ENCODE results near the gene MAGEB10.
"Not testable (repeated sequence)": the region's sequence is repeated elsewhere in the genome, so short reads cannot be mapped to it uniquely, and the experiment has no call there.

Gene MAGEB10

GRCh38 chrX:27807690-27808089, at the start of gene MAGEB10:
Gene MAGEB10, plus strand, starts transcription at chrX:27807990. Its CDS starts 13,317 bp downstream, at chrX:27821307.
- DNase-seq (ENCODE audit: low read depth, low spot score): no peak

DNA sequence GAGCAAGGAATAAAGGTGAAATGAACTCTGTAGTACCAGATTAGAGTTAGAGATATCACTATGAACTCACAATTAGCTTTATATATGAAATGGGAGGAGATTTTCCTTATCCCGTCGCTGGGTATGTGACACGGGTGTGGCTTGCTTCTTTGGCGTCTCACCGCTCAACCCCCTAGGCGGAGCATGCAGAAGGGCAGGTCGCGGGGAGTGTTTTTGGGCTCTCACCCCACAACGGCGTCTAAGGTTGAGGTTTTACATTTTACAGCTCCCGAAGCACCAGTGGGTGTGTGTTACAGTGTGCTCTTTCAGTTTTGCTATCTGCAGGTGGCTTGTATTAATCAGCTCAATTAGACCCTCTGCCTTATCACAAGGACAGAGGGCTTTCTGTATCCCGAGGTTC, 42.1 kb upstream of the MAGEB10 start:
- DNase-seq (ENCODE audit: low read depth, low spot score): no peak

- no peak for DNase-seq (ENCODE audit: low read depth, low spot score)
Measured at GRCh38 chrX:27767387-27767786, 40.4 kb upstream of the MAGEB10 start.

- no peak for DNase-seq (ENCODE audit: low read depth, low spot score)
Measured at GRCh38 chrX:27775984-27776383, 31.8 kb upstream of the MAGEB10 start.

DNA sequence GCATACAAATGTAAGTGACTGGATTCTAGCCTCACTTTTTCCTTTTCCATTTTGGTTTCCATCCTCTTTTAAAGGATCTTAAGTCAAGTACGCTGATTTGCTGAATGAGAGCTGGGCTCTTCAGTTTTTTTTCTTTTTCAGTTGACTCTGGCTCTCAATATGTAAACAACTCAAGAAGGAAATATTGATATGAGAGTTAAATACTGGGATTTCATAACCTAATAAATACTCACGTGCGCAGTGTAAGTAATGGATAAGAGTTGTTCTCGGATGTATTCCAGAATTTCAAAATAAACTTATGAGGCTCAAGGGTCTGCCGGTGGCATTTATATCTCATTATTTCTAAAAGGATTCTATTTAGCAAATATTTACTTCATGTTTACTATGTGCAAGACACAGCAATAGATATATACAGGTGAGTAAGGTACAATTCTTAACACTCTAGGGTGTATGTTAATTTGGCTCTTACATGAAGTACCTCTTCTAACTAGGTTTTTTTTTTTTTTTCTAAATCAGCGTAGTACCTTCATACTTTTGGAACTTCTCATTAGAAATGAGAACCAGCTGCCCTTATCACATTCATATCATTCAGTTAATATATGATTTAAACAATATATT, 11.0 kb upstream of the MAGEB10 start:
- no peak for DNase-seq (ENCODE audit: low read depth, low spot score)

DNA sequence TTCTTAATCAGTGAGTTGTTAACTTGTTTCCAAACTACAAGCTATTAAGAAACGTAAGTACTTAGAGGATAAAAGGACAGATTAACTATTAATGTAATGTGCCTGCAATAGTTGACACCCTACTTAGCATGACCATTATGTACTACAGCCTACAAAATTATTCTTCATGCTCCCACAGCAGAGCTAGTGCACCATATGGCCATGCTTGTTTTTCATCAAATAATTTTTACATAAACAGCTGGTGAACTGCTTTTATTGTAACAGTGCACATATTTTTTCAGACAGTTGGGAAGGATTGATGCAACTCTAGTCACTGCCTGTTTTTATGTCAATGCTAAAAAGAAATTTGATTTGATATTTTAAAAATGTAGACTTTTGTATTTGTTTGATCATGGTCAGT, 10.2 kb upstream of the MAGEB10 start:
- no peak for DNase-seq (ENCODE audit: low read depth, low spot score)

- DNase-seq (ENCODE audit: low read depth, low spot score): no peak
Measured at GRCh38 chrX:27808226-27808625, 436 bp downstream of the MAGEB10 start.

GRCh38 chrX:27808991-27809859, 1.4 kb downstream of the MAGEB10 start:
- DNase-seq (ENCODE audit: low read depth, low spot score): not testable (repeated sequence)

GRCh38 chrX:27815209-27815608, 7.4 kb downstream of the MAGEB10 start:
- DNase-seq (ENCODE audit: low read depth, low spot score): no peak

DNA sequence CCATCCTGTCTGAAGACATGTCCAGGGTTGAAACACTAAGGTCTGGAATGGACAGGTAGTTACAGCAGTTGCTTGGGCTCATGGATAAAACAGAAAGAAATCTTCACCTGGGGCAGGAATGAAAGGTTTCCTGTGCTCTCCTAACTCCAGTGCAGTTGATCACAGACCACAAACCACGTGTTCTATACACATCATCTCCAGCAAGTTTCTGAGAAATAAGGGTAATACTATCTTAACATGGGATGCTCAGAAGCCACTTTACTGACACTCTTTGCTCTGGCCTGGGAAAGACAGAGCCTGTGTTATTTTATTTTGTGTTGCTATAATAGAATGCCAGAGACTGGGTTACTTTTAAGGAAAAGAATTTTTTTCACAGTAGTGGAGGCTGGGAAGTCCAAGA, 16.0 kb downstream of the MAGEB10 start:
- DNase-seq (ENCODE audit: low read depth, low spot score): no peak

DNA sequence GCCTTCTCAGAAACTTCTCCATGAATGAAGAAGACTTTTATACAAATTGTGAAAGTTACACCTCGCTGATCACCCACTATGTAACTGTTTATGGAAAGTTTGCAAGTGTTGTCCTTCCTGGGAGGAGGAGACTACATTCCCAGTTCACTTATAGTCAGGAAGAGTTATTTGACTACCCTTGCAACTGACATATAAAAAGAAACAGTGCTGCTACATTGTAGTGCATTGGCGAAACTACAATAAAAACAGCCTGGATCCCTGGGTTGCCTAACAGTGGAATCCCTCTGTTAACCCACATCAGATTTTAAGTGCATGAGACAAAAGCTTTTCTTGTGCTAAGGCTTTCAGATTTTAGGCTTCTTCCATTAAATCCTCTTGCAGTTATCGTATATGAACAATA, 30.4 kb downstream of the MAGEB10 start:
- no peak for DNase-seq (ENCODE audit: low read depth, low spot score)

DNA sequence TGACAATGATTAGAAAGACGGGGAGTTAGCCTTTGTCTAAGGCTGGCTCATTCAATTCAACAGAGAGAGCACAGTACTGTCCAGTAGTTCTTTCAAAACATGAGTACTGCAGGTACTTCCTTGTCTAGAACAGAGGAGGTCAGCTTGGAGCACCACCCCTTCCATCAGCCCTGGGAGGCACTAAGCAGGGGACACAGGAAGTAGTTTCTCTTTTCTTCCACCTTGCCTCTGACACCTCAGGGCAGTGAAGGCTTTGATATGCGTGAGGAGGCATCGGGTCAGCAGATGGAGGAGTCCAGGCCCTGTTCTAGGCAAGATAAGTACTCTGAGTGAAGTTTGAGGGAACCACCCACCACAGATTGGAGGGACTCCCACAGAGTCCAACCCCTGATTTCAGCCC, 33.1 kb downstream of the MAGEB10 start:
- DNase-seq (ENCODE audit: low read depth, low spot score): no peak

- no peak for DNase-seq (ENCODE audit: low read depth, low spot score)
Measured at GRCh38 chrX:27842859-27843258, 35.1 kb downstream of the MAGEB10 start.

GRCh38 chrX:27860337-27860736, 52.5 kb downstream of the MAGEB10 start:
- DNase-seq (ENCODE audit: low read depth, low spot score): no peak

GRCh38 chrX:27863809-27864208, 56.0 kb downstream of the MAGEB10 start:
- no peak for DNase-seq (ENCODE audit: low read depth, low spot score)

Data from activated naive CD8-positive, alpha-beta T cell treated with anti-CD3 and anti-CD28 coated beads, Interleukin-2, amount 50 U/mL, for 16 hours (primary cell).